Mesenchymal stem cell (in vitro differentiated cells and primary cell): ENCODE measurements around the gene AKT3.
"Not testable (repeated sequence)": the region's sequence is repeated elsewhere in the genome, so short reads cannot be mapped to it uniquely, and the experiment has no call there.

Experiments used
- DNase-seq: peaks from one replicate; pipeline ENCODE4 v3.0.0-alpha.2; 2013
- H2AFZ ChIP-seq: one replicate; pipeline ENCODE4 v1.6.1; 2013; ENCODE audit warnings: low read depth, mild to moderate bottlenecking, control low read depth, inconsistent platforms, low read length, moderate library complexity
- H2AK5ac ChIP-seq: 2 replicates; pipeline ENCODE4 v1.6.1; 2013; ENCODE audit warnings: low read length, moderate library complexity, mild to moderate bottlenecking, inconsistent platforms; ENCODE audit not compliant: severe bottlenecking
- H2BK120ac ChIP-seq: one replicate; pipeline ENCODE4 v1.6.1; 2013; ENCODE audit warnings: low read depth, mild to moderate bottlenecking, inconsistent platforms, low read length, moderate library complexity
- H2BK12ac ChIP-seq, 2 experiments: one replicate each; pipeline ENCODE4 v1.6.1; 2013; ENCODE audit warnings: inconsistent platforms in 2 of 2, low read length in 2 of 2, mild to moderate bottlenecking in 2 of 2, moderate library complexity in 2 of 2, control low read depth in 1 of 2
- H2BK15ac ChIP-seq: one replicate; pipeline ENCODE4 v1.6.1; 2013; ENCODE audit warnings: mild to moderate bottlenecking, low read depth, inconsistent platforms; ENCODE audit not compliant: poor library complexity, severe bottlenecking
- H2BK5ac ChIP-seq: 2 replicates; pipeline ENCODE4 v1.6.1; 2013; ENCODE audit warnings: low read depth, mild to moderate bottlenecking, low read length, control low read depth, inconsistent platforms; ENCODE audit not compliant: poor library complexity, severe bottlenecking
- H3K14ac ChIP-seq, 2 experiments: one replicate each; pipeline ENCODE4 v1.6.1; 2013; ENCODE audit warnings: inconsistent platforms in 2 of 2, low read length in 2 of 2, control low read depth in 1 of 2, mild to moderate bottlenecking in 1 of 2, moderate library complexity in 1 of 2
- H3K18ac ChIP-seq, 2 experiments: one replicate each; pipeline ENCODE4 v1.6.1; 2013; ENCODE audit warnings: inconsistent platforms in 2 of 2, low read length in 2 of 2, control low read depth in 1 of 2, low read depth in 1 of 2, mild to moderate bottlenecking in 1 of 2
- H3K23ac ChIP-seq, 2 experiments: one replicate each; pipeline ENCODE4 v1.6.1; 2013; ENCODE audit warnings: inconsistent platforms in 2 of 2, low read length in 2 of 2, mild to moderate bottlenecking in 2 of 2, moderate library complexity in 2 of 2, control low read depth in 1 of 2
- H3K27ac ChIP-seq: 2 replicates; pipeline ENCODE4 v1.5.1; 2013; ENCODE audit warnings: mild to moderate bottlenecking, moderate library complexity, low read length, control low read depth, inconsistent platforms; ENCODE audit not compliant: poor library complexity, severe bottlenecking
- H3K27me3 ChIP-seq, 2 experiments: 2 replicates each; pipeline versions ENCODE4 v1.6.1 to v1.7.0; 2013; ENCODE audit warnings: low read length in 2 of 2, mild to moderate bottlenecking in 2 of 2, moderate library complexity in 2 of 2, control low read depth in 1 of 2, inconsistent platforms in 1 of 2; ENCODE audit not compliant: control insufficient read depth in 1 of 2, insufficient read depth in 1 of 2
- H3K36me3 ChIP-seq, 2 experiments: 2 replicates each; pipeline versions ENCODE4 v1.6.1 to v1.7.0; 2013; ENCODE audit warnings: low read length in 2 of 2, control low read depth in 1 of 2, inconsistent platforms in 1 of 2, low read depth in 1 of 2, mild to moderate bottlenecking in 1 of 2; ENCODE audit not compliant: insufficient read depth in 2 of 2, control insufficient read depth in 1 of 2
- H3K4ac ChIP-seq, 2 experiments: one replicate each; pipeline ENCODE4 v1.6.1; 2013; ENCODE audit warnings: inconsistent platforms in 2 of 2, low read length in 2 of 2, mild to moderate bottlenecking in 2 of 2, moderate library complexity in 2 of 2, control low read depth in 1 of 2, low read depth in 1 of 2
- H3K4me1 ChIP-seq: 2 replicates; pipeline ENCODE4 v1.6.1; 2013; ENCODE audit warnings: low read depth, low read length, control low read depth; ENCODE audit not compliant: control insufficient read depth, insufficient read depth
- H3K4me2 ChIP-seq: 2 replicates; pipeline ENCODE4 v1.6.1; 2013; ENCODE audit warnings: low read length, mild to moderate bottlenecking, inconsistent platforms; ENCODE audit not compliant: poor library complexity, severe bottlenecking
- H3K4me3 ChIP-seq, 2 experiments: 2 replicates each; pipeline versions ENCODE4 v1.5.1 to v1.7.0; 2013; ENCODE audit warnings: low read length in 2 of 2, mild to moderate bottlenecking in 2 of 2, control low read depth in 1 of 2, low read depth in 1 of 2; ENCODE audit not compliant: insufficient read depth in 1 of 2
- H3K79me1 ChIP-seq: replicated peaks from 2 replicates; pipeline ENCODE4 v1.6.1; 2013; ENCODE audit warnings: mild to moderate bottlenecking, control low read depth, low read length, inconsistent platforms; ENCODE audit not compliant: poor library complexity, severe bottlenecking
- H3K9ac ChIP-seq: 2 replicates; pipeline ENCODE4 v1.7.0; 2013; ENCODE audit warnings: mild to moderate bottlenecking, low read length, moderate library complexity
- H3K9me3 ChIP-seq: 2 replicates; pipeline ENCODE4 v1.7.0; 2013; ENCODE audit warnings: mild to moderate bottlenecking, low read length; ENCODE audit not compliant: control insufficient read depth
- H4K8ac ChIP-seq: one replicate; pipeline ENCODE4 v1.6.1; 2013; ENCODE audit warnings: inconsistent platforms, mild to moderate bottlenecking, low read length, moderate library complexity
- H4K91ac ChIP-seq: one replicate; pipeline ENCODE4 v1.6.1; 2013; ENCODE audit warnings: mild to moderate bottlenecking, low read length, inconsistent platforms
- WGBS: methylation state at CpG from one replicate; pipeline ENCODE4 v1.1.7; 2013; ENCODE audit warnings: mixed read lengths; 5-methylcytosine and 5-hydroxymethylcytosine counted together

Gene AKT3

GRCh38 chr1:243824907-243825306, 25.1 kb downstream of the AKT3 start:
- H3K14ac ChIP-seq, H2BK5ac ChIP-seq, H3K18ac ChIP-seq, H3K9ac ChIP-seq, H3K4me1 ChIP-seq, H2BK15ac ChIP-seq, H3K27ac ChIP-seq, H2BK120ac ChIP-seq, H3K4me2 ChIP-seq, H2AFZ ChIP-seq, H4K91ac ChIP-seq, H2BK12ac ChIP-seq, DNase-seq, H3K27me3 ChIP-seq, H4K8ac ChIP-seq, H3K23ac ChIP-seq, H3K4me3 ChIP-seq, H2AK5ac ChIP-seq, H3K4ac ChIP-seq, H3K79me1 ChIP-seq: not testable (repeated sequence)
- peaks cover 0 to 24% of the 10 kb centered on the region in 2 experiments for H3K36me3 ChIP-seq
- peaks cover 21% of the 10 kb centered on the region for H3K9me3 ChIP-seq
- no CpG with 5 or more reads among the region's 1 CpG for WGBS

- H3K9ac ChIP-seq: no peak overlapping the region
- no peak overlapping the region for H3K18ac ChIP-seq
- H2BK5ac ChIP-seq: no peak overlapping the region
- no peak overlapping the region for H3K27ac ChIP-seq
- no peak for DNase-seq
- 98% methylated on average over 1 of the region's 1 CpG for WGBS
- H3K4ac ChIP-seq: no peak overlapping the region
- no peak overlapping the region for H2BK120ac ChIP-seq
- peaks cover 12 to 40% of the 10 kb centered on the region in 2 experiments for H3K36me3 ChIP-seq
- H4K8ac ChIP-seq: no peak overlapping the region
- no peak overlapping the region for H3K14ac ChIP-seq
- no peak overlapping the region for H2AFZ ChIP-seq
- H3K9me3 ChIP-seq: peaks cover 25% of the 10 kb centered on the region
- no peak overlapping the region for H4K91ac ChIP-seq
- no peak overlapping the region for H2AK5ac ChIP-seq
- no peak overlapping the region for H2BK15ac ChIP-seq
- H3K4me3 ChIP-seq: no peak overlapping the region
- H2BK12ac ChIP-seq: no peak overlapping the region
- H3K27me3 ChIP-seq: no peaks in the 10 kb centered on the region
- H3K4me1 ChIP-seq: peaks cover 10% of the 10 kb centered on the region
- no peak overlapping the region for H3K23ac ChIP-seq
- no peak overlapping the region for H3K4me2 ChIP-seq
- H3K79me1 ChIP-seq: peaks cover 21% of the 10 kb centered on the region
Observed at GRCh38 chr1:243821177-243821680, 28.8 kb downstream of the AKT3 start.

GRCh38 chr1:243819438-243819839, 30.6 kb downstream of the AKT3 start:
- no peak for DNase-seq
- Histone ChIP-seq H3K4ac (no peak overlapping the region), H3K9ac (no peak overlapping the region), H2BK120ac (no peak overlapping the region), H3K14ac (no peak overlapping the region), H3K4me1 (peaks cover 10% of the 10 kb centered on the region), H4K8ac (no peak overlapping the region), H2AK5ac (no peak overlapping the region), H3K23ac (no peak overlapping the region), H3K4me2 (no peak overlapping the region), H3K9me3 (peaks cover 33% of the 10 kb centered on the region), H3K79me1 (peaks cover 27% of the 10 kb centered on the region), H3K27me3 (no peaks in the 10 kb centered on the region), H2BK15ac (no peak overlapping the region), H2BK5ac (no peak overlapping the region), H2AFZ (no peak overlapping the region), H3K18ac (no peak overlapping the region), H3K36me3 (peaks cover 12 to 36% of the 10 kb centered on the region in 2 experiments), H3K4me3 (no peak overlapping the region), H2BK12ac (peak overlapping the region in 1 of 2 experiments; percentile 16), H4K91ac (no peak overlapping the region), H3K27ac (no peak overlapping the region)
- WGBS: 79% methylated on average over 5 of the region's 5 CpGs

DNA sequence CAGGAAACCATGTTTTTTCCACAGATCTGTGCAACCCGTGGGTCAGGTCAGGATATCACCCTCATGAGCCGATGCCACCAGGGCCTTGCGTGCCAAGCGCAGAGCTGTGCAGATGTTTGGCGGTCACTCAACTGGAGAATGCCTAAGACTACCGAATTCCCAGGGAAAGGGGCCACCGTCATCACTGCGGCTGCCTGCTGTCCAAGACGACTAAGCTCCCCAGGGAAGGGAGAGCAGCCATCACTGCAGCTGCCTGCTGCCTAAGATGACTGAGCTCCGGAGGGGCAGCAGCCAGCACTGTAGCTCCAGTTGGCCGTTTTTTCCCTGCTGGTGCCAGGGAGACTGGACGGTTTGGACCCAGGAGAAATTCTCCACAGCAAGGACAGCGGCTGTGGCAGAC, 31.1 kb downstream of the AKT3 start:
- H2AFZ ChIP-seq: no peak overlapping the region
- peaks cover 10% of the 10 kb centered on the region for H3K4me1 ChIP-seq
- H3K9me3 ChIP-seq: peaks cover 33% of the 10 kb centered on the region
- no peak overlapping the region for H2BK12ac ChIP-seq
- H3K4me3 ChIP-seq: no peak overlapping the region
- no peak overlapping the region for H4K8ac ChIP-seq
- H3K79me1 ChIP-seq: peaks cover 27% of the 10 kb centered on the region
- no peak overlapping the region for H3K9ac ChIP-seq
- no peak overlapping the region for H3K23ac ChIP-seq
- H2BK15ac ChIP-seq: no peak overlapping the region
- 88% methylated on average over 13 of the region's 13 CpGs for WGBS
- no peak overlapping the region for H2BK120ac ChIP-seq
- no peak overlapping the region for H3K4me2 ChIP-seq
- peak overlapping the region in 1 of 2 experiments; percentile 2 for H3K18ac ChIP-seq
- H3K4ac ChIP-seq: no peak overlapping the region
- peaks cover 12 to 37% of the 10 kb centered on the region in 2 experiments for H3K36me3 ChIP-seq
- H2AK5ac ChIP-seq: no peak overlapping the region
- H3K27me3 ChIP-seq: no peaks in the 10 kb centered on the region
- no peak overlapping the region for H4K91ac ChIP-seq
- H3K27ac ChIP-seq: no peak overlapping the region
- no peak overlapping the region for H3K14ac ChIP-seq
- no peak for DNase-seq
- H2BK5ac ChIP-seq: no peak overlapping the region
